Measurements from ENCODE around the gene SLC26A6. TPM values are rescaled to one million over a fixed set of nuclear protein-coding genes. Genes with fewer than 3 reads are reported as not detected.

Gene SLC26A6
- 1 to 10 TPM; 6.6 to 9.9 (median 8.6) TPM for total RNA-seq
- long read RNA-seq: 0 reads

- Histone ChIP-seq H3K36me3 (no peaks in the 10 kb centered on the region), H3K9me3 (no peaks in the 10 kb centered on the region), H3K27ac (peak within 1 kb of the TSS; percentile 44 to 62 (median 48)), H3K4me3 (peak within 1 kb of the TSS; percentile 66 to 95 (median 93)), H3K27me3 (no peaks in the 10 kb centered on the region), H3K4me1 (peaks cover 0 to 11% (median 0%) of the 10 kb centered on the region in 4 donors)
- intact Hi-C loops (cut with DNase I): no loop called here
- ATAC-seq: peak; percentile 97 to 99 (median 97)
- DNase-seq: peak; percentile 98 to 99 (median 98)
- 2% methylated on average over 25 of the region's 68 CpGs for WGBS (ENCODE audit: insufficient coverage, low coverage, low lambda C conversion rate, missing lambda C conversion rate)
- peak; percentile 76 for TF ChIP-seq POLR2A (IDR thresholded peaks at IDR 0.05)
- peak; percentile 26 to 47 (median 44) for TF ChIP-seq CTCF (IDR thresholded peaks at IDR 0.05)
Measured at GRCh38 chr3:48635222-48636021, at the start of gene SLC26A6. Gene SLC26A6 (minus strand): TSS chr3:48635461. CDS start chr3:48635393, 68 bp downstream.

GRCh38 chr3:48684480-48685143 is 49.4 kb upstream of the SLC26A6 start:
- Histone ChIP-seq H3K36me3 (peaks cover 0 to 27% (median 20%) of the 10 kb centered on the region in 4 donors), H3K27ac (peak overlapping the region in 2 of 3 donors; percentile 29 to 33), H3K4me3 (peak overlapping the region in 2 of 3 donors; percentile 9 to 13), H3K27me3 (no peaks in the 10 kb centered on the region), H3K4me1 (peaks cover 0 to 22% (median 5%) of the 10 kb centered on the region in 4 donors), H3K9me3 (no peaks in the 10 kb centered on the region)
- intact Hi-C loops (cut with DNase I): no loop called here
- WGBS (ENCODE audit: insufficient coverage, low coverage, low lambda C conversion rate, missing lambda C conversion rate): 28% methylated on average over 4 of the region's 7 CpGs
- ATAC-seq (peak; percentile 15 to 42 (median 24)), DNase-seq (peak in 1 of 3 donors; percentile 60)
- no peak for TF ChIP-seq CTCF (IDR thresholded peaks at IDR 0.05)
- no peak for TF ChIP-seq POLR2A (IDR thresholded peaks at IDR 0.05)

GRCh38 chr3:48684054-48684349 is 48.7 kb upstream of the SLC26A6 start:
- H3K9me3 ChIP-seq: no peaks in the 10 kb centered on the region
- ATAC-seq (no peak), DNase-seq (no peak)
- peaks cover 0 to 22% (median 5%) of the 10 kb centered on the region in 4 donors for H3K4me1 ChIP-seq
- WGBS (ENCODE audit: insufficient coverage, low coverage, low lambda C conversion rate, missing lambda C conversion rate): 75% methylated on average over 5 of the region's 8 CpGs
- TF ChIP-seq POLR2A (IDR thresholded peaks at IDR 0.05) (no peak), CTCF (IDR thresholded peaks at IDR 0.05) (no peak)
- intact Hi-C loops (cut with DNase I): no loop called here
- no peaks in the 10 kb centered on the region for H3K27me3 ChIP-seq
- H3K27ac ChIP-seq: peak overlapping the region in 1 of 3 donors; percentile 29
- peaks cover 0 to 24% (median 18%) of the 10 kb centered on the region in 4 donors for H3K36me3 ChIP-seq
- peak overlapping the region in 1 of 3 donors; percentile 13 for H3K4me3 ChIP-seq

- Histone ChIP-seq H3K27ac (no peak overlapping the region), H3K4me3 (no peak overlapping the region), H3K27me3 (no peaks in the 10 kb centered on the region), H3K36me3 (peaks cover 0 to 14% (median 10%) of the 10 kb centered on the region in 4 donors), H3K9me3 (no peaks in the 10 kb centered on the region), H3K4me1 (peaks cover 0 to 22% (median 5%) of the 10 kb centered on the region in 4 donors)
- WGBS (ENCODE audit: insufficient coverage, low coverage, low lambda C conversion rate, missing lambda C conversion rate): 61% methylated on average over 7 of the region's 9 CpGs
- DNase-seq (no peak), ATAC-seq (no peak)
- intact Hi-C loops (cut with DNase I): no loop called here
- TF ChIP-seq POLR2A (IDR thresholded peaks at IDR 0.05): no peak
- TF ChIP-seq CTCF (IDR thresholded peaks at IDR 0.05): no peak
Measured at GRCh38 chr3:48682786-48683185, 47.5 kb upstream of the SLC26A6 start.
